Fibroblast of pulmonary artery (primary cell): ENCODE results near the gene PSENEN.

ENCODE experiments used
- DNase-seq: peaks from one replicate; pipeline ENCODE4 v3.0.0-alpha.2; 2010; ENCODE audit warnings: low read depth
- H3K4me3 ChIP-seq: replicated peaks from 2 replicates; pipeline ENCODE4 v1.5.1; 2011; ENCODE audit warnings: low read depth, mild to moderate bottlenecking, control low read depth, low read length, moderate library complexity
- TF ChIP-seq, protein P1 (sequence below): IDR thresholded peaks from 2 replicates; pipeline ENCODE4 v1.5.1; 2011; ENCODE audit warnings: mild to moderate bottlenecking, control low read depth, low read length, inconsistent platforms; ENCODE audit errors: missing control alignments

PSENEN gene

DNA sequence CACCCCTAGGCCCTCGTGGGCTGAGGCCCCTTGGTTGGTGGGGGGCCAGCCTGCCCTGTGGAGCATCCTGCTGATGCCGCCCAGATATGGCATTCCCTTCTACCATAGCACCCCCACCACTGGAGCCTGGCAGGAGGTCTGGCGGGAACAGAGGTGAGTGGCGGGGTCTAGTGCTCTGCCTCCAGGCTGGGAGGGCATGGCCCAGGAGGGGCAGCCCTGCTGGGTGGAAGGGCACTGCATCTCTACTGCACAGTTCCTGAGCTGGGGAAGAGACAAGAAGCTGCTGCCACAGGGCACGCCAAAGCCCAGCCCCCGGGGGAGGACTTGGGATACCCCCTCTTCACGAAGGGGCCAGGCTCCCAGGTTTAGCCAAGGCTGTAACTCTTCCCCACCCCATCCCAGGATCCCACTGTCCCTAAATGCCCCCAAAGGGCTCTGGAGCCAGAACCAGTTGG, 30.1 kb upstream of the PSENEN start:
- TF ChIP-seq, protein P1, sequence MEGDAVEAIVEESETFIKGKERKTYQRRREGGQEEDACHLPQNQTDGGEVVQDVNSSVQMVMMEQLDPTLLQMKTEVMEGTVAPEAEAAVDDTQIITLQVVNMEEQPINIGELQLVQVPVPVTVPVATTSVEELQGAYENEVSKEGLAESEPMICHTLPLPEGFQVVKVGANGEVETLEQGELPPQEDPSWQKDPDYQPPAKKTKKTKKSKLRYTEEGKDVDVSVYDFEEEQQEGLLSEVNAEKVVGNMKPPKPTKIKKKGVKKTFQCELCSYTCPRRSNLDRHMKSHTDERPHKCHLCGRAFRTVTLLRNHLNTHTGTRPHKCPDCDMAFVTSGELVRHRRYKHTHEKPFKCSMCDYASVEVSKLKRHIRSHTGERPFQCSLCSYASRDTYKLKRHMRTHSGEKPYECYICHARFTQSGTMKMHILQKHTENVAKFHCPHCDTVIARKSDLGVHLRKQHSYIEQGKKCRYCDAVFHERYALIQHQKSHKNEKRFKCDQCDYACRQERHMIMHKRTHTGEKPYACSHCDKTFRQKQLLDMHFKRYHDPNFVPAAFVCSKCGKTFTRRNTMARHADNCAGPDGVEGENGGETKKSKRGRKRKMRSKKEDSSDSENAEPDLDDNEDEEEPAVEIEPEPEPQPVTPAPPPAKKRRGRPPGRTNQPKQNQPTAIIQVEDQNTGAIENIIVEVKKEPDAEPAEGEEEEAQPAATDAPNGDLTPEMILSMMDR, result no peak
- no peak overlapping the region for H3K4me3 ChIP-seq

DNA sequence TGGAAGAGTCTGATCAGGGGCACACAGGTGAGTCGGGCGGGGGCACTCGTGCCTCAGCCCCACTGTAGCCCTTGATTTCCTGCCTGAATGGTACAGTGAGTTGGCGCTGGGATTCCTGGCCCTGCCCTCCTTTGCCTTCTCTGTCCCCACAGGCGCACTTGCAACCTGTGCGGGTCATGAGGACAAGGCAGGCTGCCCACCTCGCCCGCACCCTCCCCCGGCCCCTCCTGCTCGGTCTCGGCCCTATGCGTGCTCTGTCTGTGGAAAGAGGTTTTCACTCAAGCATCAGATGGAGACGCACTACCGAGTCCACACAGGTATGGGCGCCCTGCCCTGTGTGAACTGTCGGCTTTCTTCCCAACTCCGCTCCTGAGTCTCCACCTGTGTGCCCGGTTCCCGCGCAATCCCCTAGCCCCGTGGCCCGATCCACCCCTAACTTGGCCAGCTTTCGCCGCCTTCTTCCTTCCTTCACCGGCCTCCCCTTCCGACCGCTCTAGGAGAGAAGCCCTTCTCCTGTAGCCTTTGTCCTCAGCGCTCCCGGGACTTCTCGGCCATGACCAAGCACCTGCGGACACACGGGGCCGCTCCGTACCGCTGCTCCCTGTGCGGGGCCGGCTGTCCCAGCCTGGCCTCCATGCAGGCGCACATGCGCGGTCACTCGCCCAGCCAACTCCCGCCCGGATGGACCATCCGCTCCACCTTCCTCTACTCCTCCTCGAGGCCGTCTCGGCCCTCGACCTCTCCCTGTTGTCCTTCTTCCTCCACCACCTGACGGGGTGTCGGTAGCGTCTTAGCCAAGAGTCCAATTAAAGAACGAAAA, 29.3 kb upstream of the PSENEN start:
- DNase-seq, result peak; percentile 39
- TF ChIP-seq, protein P1, result no peak

More for the DNA sequence above, 30.1 kb upstream of the PSENEN start:
- no peak for DNase-seq

DNA sequence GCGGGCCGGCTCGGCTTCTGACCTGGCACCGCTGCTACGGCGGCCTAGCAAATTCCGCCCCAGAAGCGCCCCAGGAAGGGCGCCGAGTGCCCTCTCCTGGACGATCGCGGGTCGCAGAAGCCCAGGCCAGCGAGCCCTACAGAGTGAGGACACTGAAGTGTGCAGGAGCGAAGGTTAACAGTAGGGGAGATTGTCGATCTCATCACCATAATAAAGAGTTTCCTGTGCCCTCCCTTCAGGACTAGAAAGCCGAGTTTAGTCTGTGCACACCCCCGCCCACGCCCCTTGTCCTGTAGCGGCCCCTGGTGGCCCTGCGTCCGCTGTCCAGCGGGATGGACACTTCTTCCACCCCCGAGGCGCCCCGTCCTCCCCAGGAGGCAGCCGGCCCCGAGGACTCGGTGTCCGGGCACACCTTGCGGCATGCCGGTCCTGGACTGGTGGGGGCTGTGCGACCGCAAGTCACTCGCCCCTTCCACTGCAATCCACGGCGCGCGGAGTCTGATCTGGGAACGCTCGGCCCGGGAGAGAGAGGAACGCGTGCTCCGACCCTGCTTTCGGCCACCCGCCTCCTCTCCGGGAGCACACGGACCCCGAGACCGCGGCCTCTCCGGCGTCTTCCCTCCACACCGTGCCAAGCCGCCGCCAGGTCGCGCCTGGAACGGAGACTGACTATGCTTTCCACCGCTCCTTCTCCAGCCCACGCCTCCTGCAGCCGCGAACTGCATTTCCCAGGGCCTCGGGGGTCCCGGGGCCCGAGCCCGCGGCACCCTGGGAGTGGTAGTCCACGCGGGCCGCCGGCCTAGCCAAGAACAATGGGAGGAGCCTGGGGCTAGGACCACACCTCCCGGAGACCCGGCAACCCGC, 28.4 kb upstream of the PSENEN start:
- TF ChIP-seq, protein P1, result peak; percentile 70
- H3K4me3 ChIP-seq, result peak overlapping the region; percentile 81

More for the DNA sequence above, 29.3 kb upstream of the PSENEN start:
- peak overlapping the region; percentile 81 for H3K4me3 ChIP-seq

DNA sequence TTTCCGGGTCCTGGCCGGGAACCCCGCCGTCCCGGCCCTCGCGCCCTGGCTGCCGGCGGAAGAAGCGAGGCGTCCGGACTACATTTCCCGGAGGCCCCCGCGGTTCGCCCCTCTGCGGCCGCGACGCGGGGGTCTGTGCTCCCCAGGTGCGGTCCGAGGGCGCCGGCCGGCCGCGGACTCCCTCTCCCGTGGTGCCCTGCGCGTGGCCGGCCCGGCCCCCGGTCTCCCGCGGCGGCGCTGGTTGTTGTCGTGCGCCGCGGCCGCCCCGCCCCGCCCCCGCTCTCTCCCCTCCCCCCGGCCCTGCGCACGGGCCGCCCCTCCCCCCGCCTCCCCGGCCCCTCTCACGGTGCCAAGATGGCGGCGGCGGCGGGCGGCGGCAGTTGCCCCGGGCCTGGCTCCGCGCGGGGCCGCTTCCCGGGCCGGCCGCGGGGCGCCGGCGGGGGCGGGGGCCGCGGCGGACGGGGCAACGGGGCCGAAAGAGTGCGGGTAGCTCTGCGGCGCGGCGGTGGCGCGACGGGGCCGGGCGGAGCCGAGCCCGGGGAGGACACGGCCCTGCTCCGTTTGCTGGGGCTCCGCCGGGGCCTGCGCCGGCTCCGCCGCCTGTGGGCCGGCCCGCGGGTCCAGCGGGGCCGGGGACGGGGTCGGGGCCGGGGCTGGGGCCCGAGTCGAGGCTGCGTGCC, 27.6 kb upstream of the PSENEN start, which contains the start of gene KMT2B:
KMT2B (plus strand) TSS at position 339 of the 680 bp plus-strand sequence; CDS start at position 355, 16 bp downstream.
- no peak for DNase-seq
- TF ChIP-seq, protein P1, result no peak
- H3K4me3 ChIP-seq, result peak within 1 kb of the TSS; percentile 81

More for the DNA sequence above, 28.4 kb upstream of the PSENEN start:
- DNase-seq, result peak; percentile 96

DNA sequence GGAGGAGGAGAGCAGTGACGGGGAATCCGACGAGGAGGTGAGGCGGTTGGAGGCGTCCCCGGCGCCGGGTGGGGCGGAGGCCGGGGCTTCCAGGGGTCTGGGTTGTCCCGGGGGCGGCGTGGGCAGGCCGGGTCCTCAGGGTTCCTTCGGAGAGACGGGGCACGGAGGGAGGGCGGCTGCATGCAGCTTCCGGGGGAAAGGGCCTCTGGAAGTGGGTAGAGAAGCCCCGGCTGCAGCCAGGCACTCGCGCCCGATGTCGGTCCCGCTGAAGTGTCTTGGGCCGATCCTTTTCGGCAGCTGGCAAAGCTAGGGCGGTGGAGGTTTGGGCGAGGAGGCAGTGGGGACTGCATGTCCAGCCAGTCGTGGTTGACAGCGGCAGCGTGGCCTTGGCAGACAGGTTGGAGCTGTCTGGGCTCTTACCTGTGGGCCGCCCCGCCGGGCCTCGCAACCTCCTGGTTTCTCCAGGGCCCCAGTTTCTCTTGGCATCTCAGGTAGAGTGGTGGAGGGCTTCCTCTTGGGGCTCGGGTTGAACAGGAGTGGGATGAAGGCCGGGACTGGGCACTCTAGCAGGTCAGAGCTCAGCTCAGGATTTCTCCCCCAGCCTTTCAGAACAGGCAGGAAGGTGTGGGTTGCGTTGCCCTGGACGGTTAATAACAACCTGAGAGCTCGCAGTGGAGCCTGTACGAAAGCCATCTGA, 27.0 kb upstream of the PSENEN start:
- peak overlapping the region; percentile 81 for H3K4me3 ChIP-seq
- TF ChIP-seq, protein P1, result no peak
- peak; percentile 8 for DNase-seq
